ENCODE data around the gene SLFN12L.

GRCh38 chr17:35568561-35568960 lies 31.1 kb upstream of the SLFN12L start:
- TF ChIP-seq BACH1 (tag; IDR thresholded peaks at IDR 0.05), result no peak
- TF ChIP-seq, protein P1, sequence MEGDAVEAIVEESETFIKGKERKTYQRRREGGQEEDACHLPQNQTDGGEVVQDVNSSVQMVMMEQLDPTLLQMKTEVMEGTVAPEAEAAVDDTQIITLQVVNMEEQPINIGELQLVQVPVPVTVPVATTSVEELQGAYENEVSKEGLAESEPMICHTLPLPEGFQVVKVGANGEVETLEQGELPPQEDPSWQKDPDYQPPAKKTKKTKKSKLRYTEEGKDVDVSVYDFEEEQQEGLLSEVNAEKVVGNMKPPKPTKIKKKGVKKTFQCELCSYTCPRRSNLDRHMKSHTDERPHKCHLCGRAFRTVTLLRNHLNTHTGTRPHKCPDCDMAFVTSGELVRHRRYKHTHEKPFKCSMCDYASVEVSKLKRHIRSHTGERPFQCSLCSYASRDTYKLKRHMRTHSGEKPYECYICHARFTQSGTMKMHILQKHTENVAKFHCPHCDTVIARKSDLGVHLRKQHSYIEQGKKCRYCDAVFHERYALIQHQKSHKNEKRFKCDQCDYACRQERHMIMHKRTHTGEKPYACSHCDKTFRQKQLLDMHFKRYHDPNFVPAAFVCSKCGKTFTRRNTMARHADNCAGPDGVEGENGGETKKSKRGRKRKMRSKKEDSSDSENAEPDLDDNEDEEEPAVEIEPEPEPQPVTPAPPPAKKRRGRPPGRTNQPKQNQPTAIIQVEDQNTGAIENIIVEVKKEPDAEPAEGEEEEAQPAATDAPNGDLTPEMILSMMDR (IDR thresholded peaks at IDR 0.05 in 2 of 3, conservative IDR thresholded peaks at IDR 0.05 in 1 of 3; ENCODE audit: insufficient read depth in 2 of 3, low read depth in 1 of 3, low read length in 3 of 3), result no peak
- no peak for TF ChIP-seq CREB1 (IDR thresholded peaks at IDR 0.05)
- TF ChIP-seq CREB1 (CRISPR knock-in tag; IDR thresholded peaks at IDR 0.05), result no peak

All from K562 (cell line).